Measurements from ENCODE around the gene RBMS1.

- TF ChIP-seq CTCF (IDR thresholded peaks at IDR 0.05 in 4 of 5, conservative IDR thresholded peaks at IDR 0.05 in 1 of 5) (no peak), POLR2A (IDR thresholded peaks at IDR 0.05) (no peak)
Measured at GRCh38 chr2:160418398-160418765, 75.2 kb downstream of the RBMS1 start.
